ENCODE data around the gene E2F1.

GRCh38 chr20:33670715-33671499 lies 15.3 kb downstream of the E2F1 start:
- no peak for TF ChIP-seq CTCF (IDR thresholded peaks at IDR 0.05)
- no peak for TF ChIP-seq POLR2A (IDR thresholded peaks at IDR 0.05)

Data from tibial nerve (tissue), 3 donors.